AG09309 (cell line): ENCODE measurements around the gene WDR74.
"Not testable (repeated sequence)": the region's sequence is repeated elsewhere in the genome, so short reads cannot be mapped to it uniquely, and the experiment has no call there.

ENCODE experiments used
- DNase-seq: peaks from one replicate; pipeline ENCODE4 v3.0.0-alpha.2; 2010; ENCODE audit warnings: low read depth
- H3K4me3 ChIP-seq: 2 replicates; pipeline ENCODE4 v1.5.1; 2011; ENCODE audit warnings: mild to moderate bottlenecking, low read depth, low read length, moderate library complexity; ENCODE audit not compliant: control insufficient read depth
- TF ChIP-seq, protein P1 (sequence below): IDR thresholded peaks from 2 replicates; pipeline ENCODE4 v1.5.1; 2011; ENCODE audit warnings: mild to moderate bottlenecking, low read depth, low read length, inconsistent platforms; ENCODE audit not compliant: insufficient read depth, control insufficient read depth; ENCODE audit errors: missing control alignments

Gene WDR74

DNA sequence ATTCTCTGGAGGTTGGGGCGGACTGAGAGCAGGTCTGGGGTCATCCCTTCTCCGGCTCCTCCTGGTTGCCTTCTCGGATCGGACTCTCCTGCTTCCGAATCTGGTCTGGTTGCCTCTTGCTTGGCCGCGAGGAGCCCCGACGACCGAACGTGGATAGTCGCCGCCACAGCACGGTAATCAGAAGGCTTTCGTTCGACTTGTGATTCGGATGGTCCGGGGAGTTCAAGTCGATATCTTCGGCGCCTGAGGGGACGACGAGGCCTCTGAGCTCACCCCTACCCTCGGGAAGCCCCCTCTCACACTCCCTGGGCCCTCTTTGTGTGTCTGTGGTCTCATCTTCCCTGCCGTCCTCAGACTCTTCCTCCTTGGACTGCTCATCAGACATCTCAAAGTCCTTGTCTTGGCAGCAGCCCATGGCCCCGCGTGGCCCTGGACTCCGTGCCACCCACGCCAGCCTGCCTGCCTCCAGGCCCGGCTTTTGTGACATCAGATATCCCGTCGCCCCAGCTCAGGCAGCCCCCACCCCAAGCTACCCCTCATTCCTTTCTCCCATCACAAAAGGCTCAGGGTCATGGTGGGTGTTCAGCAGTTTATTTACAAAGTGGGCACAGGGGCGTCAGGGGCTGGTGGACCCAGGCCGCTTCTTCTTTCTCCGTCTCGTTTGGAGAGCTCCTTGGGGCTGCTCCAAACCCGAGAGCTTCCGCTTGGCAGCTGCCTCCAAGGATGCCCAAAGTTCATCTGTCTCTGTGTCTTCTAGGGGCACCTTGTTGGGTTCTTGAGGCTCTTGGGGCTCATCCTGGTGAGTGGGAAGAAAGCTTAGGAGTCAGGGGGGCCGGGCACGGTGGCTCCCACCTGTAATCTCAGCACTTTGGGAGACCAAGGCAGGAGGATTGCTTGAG is 6.8 kb downstream of the WDR74 start, which contains the start of gene TEX54:
Gene TEX54, minus strand, starts transcription at position 506 of the 899 bp plus-strand sequence.
- DNase-seq: no peak
- TF ChIP-seq, protein P1, sequence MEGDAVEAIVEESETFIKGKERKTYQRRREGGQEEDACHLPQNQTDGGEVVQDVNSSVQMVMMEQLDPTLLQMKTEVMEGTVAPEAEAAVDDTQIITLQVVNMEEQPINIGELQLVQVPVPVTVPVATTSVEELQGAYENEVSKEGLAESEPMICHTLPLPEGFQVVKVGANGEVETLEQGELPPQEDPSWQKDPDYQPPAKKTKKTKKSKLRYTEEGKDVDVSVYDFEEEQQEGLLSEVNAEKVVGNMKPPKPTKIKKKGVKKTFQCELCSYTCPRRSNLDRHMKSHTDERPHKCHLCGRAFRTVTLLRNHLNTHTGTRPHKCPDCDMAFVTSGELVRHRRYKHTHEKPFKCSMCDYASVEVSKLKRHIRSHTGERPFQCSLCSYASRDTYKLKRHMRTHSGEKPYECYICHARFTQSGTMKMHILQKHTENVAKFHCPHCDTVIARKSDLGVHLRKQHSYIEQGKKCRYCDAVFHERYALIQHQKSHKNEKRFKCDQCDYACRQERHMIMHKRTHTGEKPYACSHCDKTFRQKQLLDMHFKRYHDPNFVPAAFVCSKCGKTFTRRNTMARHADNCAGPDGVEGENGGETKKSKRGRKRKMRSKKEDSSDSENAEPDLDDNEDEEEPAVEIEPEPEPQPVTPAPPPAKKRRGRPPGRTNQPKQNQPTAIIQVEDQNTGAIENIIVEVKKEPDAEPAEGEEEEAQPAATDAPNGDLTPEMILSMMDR: no peak
- peak within 1 kb of the TSS; percentile 97 for H3K4me3 ChIP-seq

DNA sequence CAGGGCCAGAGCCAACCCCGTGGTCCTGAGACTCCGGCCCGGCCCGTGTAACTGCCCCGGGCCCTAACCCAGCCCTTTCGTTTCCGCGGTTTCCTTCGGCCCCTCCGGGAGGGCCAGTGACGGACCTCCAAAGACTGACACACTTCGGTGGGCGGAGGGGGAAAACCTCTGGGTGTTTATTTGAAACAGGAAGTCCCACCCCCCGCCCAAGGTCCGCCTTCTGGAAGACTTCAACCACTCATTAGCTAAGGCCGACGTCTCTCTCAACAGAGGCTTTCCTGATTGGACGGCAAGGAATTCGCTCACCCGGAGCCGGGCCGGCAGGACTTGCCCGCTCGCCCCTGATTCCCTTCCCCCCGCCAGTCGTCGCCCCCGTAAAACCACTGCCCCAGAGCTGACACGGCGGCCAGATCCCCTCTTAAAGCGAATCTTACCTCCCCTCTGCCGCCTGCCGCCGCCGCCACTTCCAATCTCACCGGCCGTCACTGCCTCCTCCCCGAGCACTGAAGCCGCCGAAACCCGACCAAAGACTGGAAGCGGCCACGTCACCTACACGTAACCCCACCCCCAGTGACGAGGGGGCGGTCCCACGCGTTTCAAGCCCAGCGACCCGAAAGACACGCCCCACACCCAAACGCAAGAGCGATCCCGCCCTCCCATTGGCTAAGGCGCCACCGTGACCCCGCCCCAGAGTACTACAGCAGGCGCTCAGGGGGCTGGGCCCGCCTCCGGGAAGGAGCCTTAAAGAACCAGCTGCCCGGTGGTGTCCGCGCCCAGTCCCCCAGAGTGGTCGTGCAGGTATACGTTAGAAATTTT is 7.7 kb downstream of the WDR74 start, which contains the start of gene STX5:
Gene STX5, minus strand, starts transcription at position 532 of the 816 bp plus-strand sequence. CDS start 808 bp downstream, outside the sequence.
- TF ChIP-seq, protein P1: no peak
- DNase-seq: peak; percentile 94
- H3K4me3 ChIP-seq: peak within 1 kb of the TSS; percentile 97

DNA sequence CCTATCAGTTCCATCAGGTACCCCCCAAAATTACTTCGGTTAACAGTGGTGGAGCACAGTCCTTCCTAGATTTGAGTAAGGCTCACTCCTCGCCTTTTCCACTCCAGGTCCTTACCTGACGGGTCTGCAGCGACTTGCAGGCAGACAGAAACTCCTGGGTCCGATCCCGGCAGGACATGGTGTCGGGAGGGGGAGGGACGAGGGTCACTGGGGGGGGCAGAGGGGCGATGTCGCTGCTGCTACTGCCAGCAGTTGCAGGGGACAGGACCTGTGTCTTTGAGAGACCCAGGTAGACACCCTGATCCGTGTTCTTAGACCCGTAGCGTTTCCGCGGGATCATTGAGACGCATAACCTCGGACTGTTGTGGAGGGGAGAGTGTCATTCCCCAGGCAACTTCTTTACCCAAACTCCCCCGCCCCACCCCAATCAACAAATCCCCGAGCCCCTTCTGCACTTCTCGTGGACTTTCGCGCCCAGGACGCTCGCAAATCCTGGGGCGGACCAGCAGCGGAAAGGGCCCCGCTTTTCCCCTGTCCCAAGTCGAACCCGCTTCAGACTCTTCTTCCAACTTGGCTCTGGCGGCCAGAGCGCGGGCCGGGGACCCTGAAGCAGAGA is 8.4 kb downstream of the WDR74 start:
- DNase-seq: no peak
- TF ChIP-seq, protein P1: no peak
- H3K4me3 ChIP-seq: peak overlapping the region; percentile 97

GRCh38 chr11:62828130-62828529 is 11.3 kb downstream of the WDR74 start:
- DNase-seq, H3K4me3 ChIP-seq: not testable (repeated sequence)

DNA sequence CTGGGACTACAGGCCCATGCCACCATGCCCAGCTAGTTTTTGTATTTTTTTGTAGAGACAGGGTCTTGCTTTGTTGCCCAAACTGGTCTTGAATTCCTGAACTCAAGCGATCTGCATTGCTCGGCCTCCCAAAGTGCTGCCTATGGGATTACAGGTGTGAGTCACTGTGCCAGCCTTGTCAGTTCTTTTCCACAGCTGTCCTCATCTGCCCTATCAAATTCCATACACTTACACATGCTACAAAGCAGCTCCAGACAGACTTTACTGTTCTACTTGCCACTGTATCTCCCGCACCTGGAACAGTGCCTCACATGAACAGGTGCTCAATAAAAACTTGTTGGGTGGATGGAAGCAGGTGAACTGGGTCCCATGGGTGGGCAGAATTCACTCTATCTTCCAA is 15.7 kb downstream of the WDR74 start:
- H3K4me3 ChIP-seq: no peak overlapping the region
- TF ChIP-seq, protein P1: no peak
- DNase-seq: no peak

DNA sequence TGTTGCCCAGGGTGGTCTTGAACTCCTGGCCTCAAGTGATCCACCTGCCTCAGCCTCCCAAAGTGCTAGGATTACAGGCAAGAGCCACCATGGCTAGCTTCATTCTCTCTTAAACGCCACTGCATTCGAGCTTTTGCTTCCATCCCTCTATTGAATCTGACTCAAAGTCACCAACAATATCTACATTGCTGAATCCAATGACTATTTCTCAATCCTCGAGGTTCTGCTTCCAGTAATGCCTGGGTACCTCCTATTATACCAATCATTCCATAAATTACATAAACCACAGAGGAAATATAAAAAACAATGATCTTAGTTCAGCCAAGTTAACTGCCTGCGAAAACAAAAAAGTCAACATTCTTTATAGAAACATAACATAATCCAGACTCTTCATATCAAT is 22.3 kb downstream of the WDR74 start:
- no peak overlapping the region for H3K4me3 ChIP-seq
- TF ChIP-seq, protein P1: no peak
- DNase-seq: no peak
